ENCODE measurements around the gene UBR2. TPM values are rescaled to one million over a fixed set of nuclear protein-coding genes. Genes with fewer than 3 reads are reported as not detected.

UBR2 gene
- total and polyA plus RNA-seq, 2 of the 13 experiments (the other 11 are each of a cell fraction or from before 2014, with no cell fraction given), result 17.6 to 29.3 TPM

GRCh38 chr6:42726485-42727086 is 162.8 kb downstream of the UBR2 start (continued):
- TF ChIP-seq DNMT1 (CRISPR knock-in tag; IDR thresholded peaks at IDR 0.05), result no peak
- no peak for TF ChIP-seq NFE2L1 (CRISPR knock-in tag; IDR thresholded peaks at IDR 0.05; ENCODE audit: borderline replicate concordance)
- no peak for TF ChIP-seq MZF1 (CRISPR knock-in tag; IDR thresholded peaks at IDR 0.05; ENCODE audit: borderline replicate concordance)
- TF ChIP-seq, protein P1, sequence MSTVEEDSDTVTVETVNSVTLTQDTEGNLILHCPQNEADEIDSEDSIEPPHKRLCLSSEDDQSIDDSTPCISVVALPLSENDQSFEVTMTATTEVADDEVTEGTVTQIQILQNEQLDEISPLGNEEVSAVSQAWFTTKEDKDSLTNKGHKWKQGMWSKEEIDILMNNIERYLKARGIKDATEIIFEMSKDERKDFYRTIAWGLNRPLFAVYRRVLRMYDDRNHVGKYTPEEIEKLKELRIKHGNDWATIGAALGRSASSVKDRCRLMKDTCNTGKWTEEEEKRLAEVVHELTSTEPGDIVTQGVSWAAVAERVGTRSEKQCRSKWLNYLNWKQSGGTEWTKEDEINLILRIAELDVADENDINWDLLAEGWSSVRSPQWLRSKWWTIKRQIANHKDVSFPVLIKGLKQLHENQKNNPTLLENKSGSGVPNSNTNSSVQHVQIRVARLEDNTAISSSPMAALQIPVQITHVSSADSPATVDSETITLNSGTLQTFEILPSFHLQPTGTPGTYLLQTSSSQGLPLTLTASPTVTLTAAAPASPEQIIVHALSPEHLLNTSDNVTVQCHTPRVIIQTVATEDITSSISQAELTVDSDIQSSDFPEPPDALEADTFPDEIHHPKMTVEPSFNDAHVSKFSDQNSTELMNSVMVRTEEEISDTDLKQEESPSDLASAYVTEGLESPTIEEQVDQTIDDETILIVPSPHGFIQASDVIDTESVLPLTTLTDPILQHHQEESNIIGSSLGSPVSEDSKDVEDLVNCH (CRISPR knock-in tag; IDR thresholded peaks at IDR 0.05), result no peak
- TF ChIP-seq SMARCC2 (IDR thresholded peaks at IDR 0.05), result no peak
- no peak for TF ChIP-seq FOXC1 (CRISPR knock-in tag; IDR thresholded peaks at IDR 0.05; ENCODE audit: borderline replicate concordance)
- TF ChIP-seq, protein P2, sequence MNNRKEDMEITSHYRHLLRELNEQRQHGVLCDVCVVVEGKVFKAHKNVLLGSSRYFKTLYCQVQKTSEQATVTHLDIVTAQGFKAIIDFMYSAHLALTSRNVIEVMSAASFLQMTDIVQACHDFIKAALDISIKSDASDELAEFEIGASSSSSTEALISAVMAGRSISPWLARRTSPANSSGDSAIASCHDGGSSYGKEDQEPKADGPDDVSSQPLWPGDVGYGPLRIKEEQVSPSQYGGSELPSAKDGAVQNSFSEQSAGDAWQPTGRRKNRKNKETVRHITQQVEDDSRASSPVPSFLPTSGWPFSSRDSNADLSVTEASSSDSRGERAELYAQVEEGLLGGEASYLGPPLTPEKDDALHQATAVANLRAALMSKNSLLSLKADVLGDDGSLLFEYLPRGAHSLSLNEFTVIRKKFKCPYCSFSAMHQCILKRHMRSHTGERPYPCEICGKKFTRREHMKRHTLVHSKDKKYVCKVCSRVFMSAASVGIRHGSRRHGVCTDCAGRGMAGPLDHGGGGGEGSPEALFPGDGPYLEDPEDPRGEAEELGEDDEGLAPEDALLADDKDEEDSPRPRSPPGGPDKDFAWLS (CRISPR knock-in tag; IDR thresholded peaks at IDR 0.05; ENCODE audit: borderline replicate concordance), result peak; percentile 46; the same call in 1 of the 2 replicates
- TF ChIP-seq ZNF550 (CRISPR knock-in tag; IDR thresholded peaks at IDR 0.05; ENCODE audit: borderline replicate concordance), result no peak
- no peak for TF ChIP-seq NFKB2 (CRISPR knock-in tag; IDR thresholded peaks at IDR 0.05; ENCODE audit: borderline replicate concordance)
- TF ChIP-seq SIN3A (IDR thresholded peaks at IDR 0.05; ENCODE audit: borderline replicate concordance, low read depth, low read length), result no peak
- no peak for TF ChIP-seq ZNF329 (CRISPR knock-in tag; IDR thresholded peaks at IDR 0.05; ENCODE audit: low read depth)
- no peak for TF ChIP-seq SP1 (IDR thresholded peaks at IDR 0.05)
- TF ChIP-seq SP1 (CRISPR knock-in tag; IDR thresholded peaks at IDR 0.05), result peak; percentile 55; the same call in 1 of the 2 replicates
- peak; percentile 39; the same call in 1 of the 2 replicates for TF ChIP-seq SALL1 (CRISPR knock-in tag; IDR thresholded peaks at IDR 0.05)
- TF ChIP-seq KAT8 (CRISPR knock-in tag; IDR thresholded peaks at IDR 0.05), result peak; percentile 73
- TF ChIP-seq ZNF468 (CRISPR knock-in tag; IDR thresholded peaks at IDR 0.05), result no peak
- TF ChIP-seq, protein P3, sequence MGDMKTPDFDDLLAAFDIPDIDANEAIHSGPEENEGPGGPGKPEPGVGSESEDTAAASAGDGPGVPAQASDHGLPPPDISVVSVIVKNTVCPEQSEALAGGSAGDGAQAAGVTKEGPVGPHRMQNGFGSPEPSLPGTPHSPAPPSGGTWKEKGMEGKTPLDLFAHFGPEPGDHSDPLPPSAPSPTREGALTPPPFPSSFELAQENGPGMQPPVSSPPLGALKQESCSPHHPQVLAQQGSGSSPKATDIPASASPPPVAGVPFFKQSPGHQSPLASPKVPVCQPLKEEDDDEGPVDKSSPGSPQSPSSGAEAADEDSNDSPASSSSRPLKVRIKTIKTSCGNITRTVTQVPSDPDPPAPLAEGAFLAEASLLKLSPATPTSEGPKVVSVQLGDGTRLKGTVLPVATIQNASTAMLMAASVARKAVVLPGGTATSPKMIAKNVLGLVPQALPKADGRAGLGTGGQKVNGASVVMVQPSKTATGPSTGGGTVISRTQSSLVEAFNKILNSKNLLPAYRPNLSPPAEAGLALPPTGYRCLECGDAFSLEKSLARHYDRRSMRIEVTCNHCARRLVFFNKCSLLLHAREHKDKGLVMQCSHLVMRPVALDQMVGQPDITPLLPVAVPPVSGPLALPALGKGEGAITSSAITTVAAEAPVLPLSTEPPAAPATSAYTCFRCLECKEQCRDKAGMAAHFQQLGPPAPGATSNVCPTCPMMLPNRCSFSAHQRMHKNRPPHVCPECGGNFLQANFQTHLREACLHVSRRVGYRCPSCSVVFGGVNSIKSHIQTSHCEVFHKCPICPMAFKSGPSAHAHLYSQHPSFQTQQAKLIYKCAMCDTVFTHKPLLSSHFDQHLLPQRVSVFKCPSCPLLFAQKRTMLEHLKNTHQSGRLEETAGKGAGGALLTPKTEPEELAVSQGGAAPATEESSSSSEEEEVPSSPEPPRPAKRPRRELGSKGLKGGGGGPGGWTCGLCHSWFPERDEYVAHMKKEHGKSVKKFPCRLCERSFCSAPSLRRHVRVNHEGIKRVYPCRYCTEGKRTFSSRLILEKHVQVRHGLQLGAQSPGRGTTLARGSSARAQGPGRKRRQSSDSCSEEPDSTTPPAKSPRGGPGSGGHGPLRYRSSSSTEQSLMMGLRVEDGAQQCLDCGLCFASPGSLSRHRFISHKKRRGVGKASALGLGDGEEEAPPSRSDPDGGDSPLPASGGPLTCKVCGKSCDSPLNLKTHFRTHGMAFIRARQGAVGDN (CRISPR knock-in tag; IDR thresholded peaks at IDR 0.05), result no peak
- no peak for TF ChIP-seq RARA (CRISPR knock-in tag; IDR thresholded peaks at IDR 0.05)
- TF ChIP-seq SALL2 (CRISPR knock-in tag; IDR thresholded peaks at IDR 0.05), result no peak
- TF ChIP-seq POGZ (CRISPR knock-in tag; IDR thresholded peaks at IDR 0.05), result no peak
- no peak for TF ChIP-seq HNRNPH1 (optimal IDR thresholded peaks at IDR 0.05; ENCODE audit: low read depth, low read length)
- TF ChIP-seq ZNF678 (CRISPR knock-in tag; IDR thresholded peaks at IDR 0.05), result no peak
